IPS DF 4.7 (cell line): ENCODE measurements around the gene FBXL3.

ENCODE experiments used
- DNase-seq: peaks from one replicate; pipeline ENCODE4 v3.0.0-alpha.2; 2013; ENCODE audit warnings: low spot score; ENCODE audit errors: extremely low read depth

Gene FBXL3

GRCh38 chr13:77026861-77027621 is at the start of gene FBXL3:
FBXL3 (minus strand) TSS chr13:77027159; CDS start chr13:77021860, 5,299 bp downstream.
- DNase-seq, result no peak

GRCh38 chr13:77067519-77067918 is 40.6 kb upstream of the FBXL3 start:
- no peak for DNase-seq

- no peak for DNase-seq
Observed at GRCh38 chr13:77065461-77066147, 38.6 kb upstream of the FBXL3 start.

GRCh38 chr13:77062097-77062496 is 35.1 kb upstream of the FBXL3 start:
- no peak for DNase-seq

- no peak for DNase-seq
Observed at GRCh38 chr13:77061362-77061761, 34.4 kb upstream of the FBXL3 start.

- DNase-seq, result no peak
Observed at GRCh38 chr13:77056886-77057285, 29.9 kb upstream of the FBXL3 start.

GRCh38 chr13:77056382-77056781 is 29.4 kb upstream of the FBXL3 start:
- no peak for DNase-seq

GRCh38 chr13:77055158-77055557 is 28.2 kb upstream of the FBXL3 start:
- DNase-seq, result no peak

- DNase-seq, result no peak
Observed at GRCh38 chr13:77053192-77053591, 26.2 kb upstream of the FBXL3 start.

- no peak for DNase-seq
Observed at GRCh38 chr13:77048681-77049080, 21.7 kb upstream of the FBXL3 start.

- DNase-seq, result no peak
Observed at GRCh38 chr13:77047649-77048343, 20.8 kb upstream of the FBXL3 start.

- no peak for DNase-seq
Observed at GRCh38 chr13:77042566-77043177, 15.7 kb upstream of the FBXL3 start.

- DNase-seq, result no peak
Observed at GRCh38 chr13:77040835-77041234, 13.9 kb upstream of the FBXL3 start.

- DNase-seq, result no peak
Observed at GRCh38 chr13:77040076-77040475, 13.1 kb upstream of the FBXL3 start.

GRCh38 chr13:77038907-77039480 is 12.0 kb upstream of the FBXL3 start:
- DNase-seq, result no peak

GRCh38 chr13:77036279-77036678 is 9.3 kb upstream of the FBXL3 start:
- no peak for DNase-seq

GRCh38 chr13:77034881-77035280 is 7.9 kb upstream of the FBXL3 start:
- DNase-seq, result no peak

- no peak for DNase-seq
Observed at GRCh38 chr13:77033717-77034302, 6.9 kb upstream of the FBXL3 start.

- DNase-seq, result no peak
Observed at GRCh38 chr13:77031656-77032243, 4.8 kb upstream of the FBXL3 start.

- DNase-seq, result no peak
Observed at GRCh38 chr13:77029436-77029835, 2.5 kb upstream of the FBXL3 start.

- no peak for DNase-seq
Observed at GRCh38 chr13:77028202-77028601, 1.2 kb upstream of the FBXL3 start.
